Heart left ventricle (tissue), 16 donors: ENCODE measurements around the gene EPHB1. TPM values are rescaled to one million over a fixed set of nuclear protein-coding genes. Genes with fewer than 3 reads are reported as not detected.

Experiments used
- ATAC-seq, 4 donors: fragments of 200-7000 bp; cut with Tn5 transposase; one replicate each; pipeline ENCODE4 v1.9.1; 2020 to 2022; ENCODE audit warnings: moderate library complexity in 4 of 4, mild to moderate bottlenecking in 3 of 4, moderate number of reproducible peaks in 1 of 4
- DNase-seq, 5 donors: peaks; one replicate each; pipeline ENCODE4 v3.0.0-alpha.2; 2020
- H3K27ac ChIP-seq, 12 donors: fragments of 200-600 bp; sonication (generic) in 4 of 12; one replicate each; pipeline versions ENCODE4 v1.5.0 to v1.8.0; 2016 to 2022; ENCODE audit warnings: mild to moderate bottlenecking in 2 of 12
- H3K27me3 ChIP-seq, 9 donors: fragments of 200-600 bp; sonication (generic) in 2 of 9; one replicate each; pipeline versions ENCODE4 v1.5.1 to v1.8.0; 2016 to 2022; ENCODE audit warnings: mild to moderate bottlenecking in 3 of 9
- H3K36me3 ChIP-seq, 9 donors: fragments of 200-600 bp; sonication (generic) in 2 of 9; one replicate each; pipeline versions ENCODE4 v1.5.0 to v1.8.0; 2018 to 2022; ENCODE audit warnings: mild to moderate bottlenecking in 2 of 9
- H3K4me1 ChIP-seq, 12 donors: fragments of 200-600 bp; sonication (generic) in 4 of 12; one replicate each; pipeline versions ENCODE4 v1.5.0 to v1.8.0; 2016 to 2022; ENCODE audit warnings: mild to moderate bottlenecking in 3 of 12
- H3K4me3 ChIP-seq, 12 donors: fragments of 200-600 bp; sonication (generic) in 4 of 12; one replicate each; pipeline versions ENCODE4 v1.5.0 to v1.8.0; 2017 to 2022; ENCODE audit warnings: mild to moderate bottlenecking in 9 of 12, moderate library complexity in 4 of 12
- H3K9me3 ChIP-seq, 12 donors: fragments of 200-600 bp; sonication (generic) in 4 of 12; one replicate each; pipeline versions ENCODE4 v1.5.0 to v1.8.0; 2016 to 2022; ENCODE audit warnings: mild to moderate bottlenecking in 1 of 12
- POLR2A ChIP-seq, 2 donors: fragments of 450-650 bp; IDR thresholded peaks; one replicate each; pipeline ENCODE4 v1.6.1; 2017; ENCODE audit warnings: antibody characterized with exemption in 2 of 2, mild to moderate bottlenecking in 2 of 2, moderate library complexity in 2 of 2
- WGBS, 4 donors: extraction: QIAGEN DNeasy Blood & Tissue Kit in 2 of 4; methylation state at CpG; one replicate each; pipeline versions ENCODE4 v1.1.5 to v1.1.7; 2013 to 2018; 5-methylcytosine and 5-hydroxymethylcytosine counted together
- intact Hi-C, 10 donors: fragments of 100-400 bp; cut with DNase I; formaldehyde crosslinking; loops; one replicate each; pipeline versions ENCODE4 v1.11.1 to v1.14.2; 2022
- polyA plus RNA-seq, 2 donors: library from polyadenylated mRNA; stranded (reverse); fragments of 200-250 nt; gene quantifications; one replicate each; pipeline ENCODE4 v1.2.3, GENCODE V29; 2013
- total RNA-seq, 9 donors: library from RNA; depleted of rRNA in 2 of 9; stranded (reverse); fragments of >200 nt in 2 of 9; fragmentation: NEBNext Ultra II Directional in 3 of 9; extraction: Animal tissue kit (Norgen Biotek cat#: 25700) in 3 of 9; gene quantifications; one replicate each; pipeline versions ENCODE4 v1.1.0 to v1.2.4, GENCODE V29; 2016 to 2023
- TF ChIP-seq, protein P1 (sequence below), 12 donors: fragments of 200-600 bp; sonication (generic) in 4 of 12; IDR thresholded peaks; one replicate each; pipeline versions ENCODE4 v1.5.0 to v1.8.0; 2018 to 2022; ENCODE audit warnings: antibody characterized with exemption in 12 of 12, mild to moderate bottlenecking in 5 of 12
- donor health status: ischemic (EF 13 %, LVEDD 7.1; RV severe dilation, severe dysfunction).
- donor health status: healthy with polysubstance abuse.
- donor health status: DM: no; HTN: yes; CAD: no.
- donor health status: DM: no; HTN: no; CAD: no.
- donor health status: ischemic (EF 25% LVEDD 6.9; RV normal size, moderate dysfunction).
- donor health status: ischemic (EF 25% LVEDD 5.7; RV mildly dilated, moderate dysfunction).
- donor health status: healthy.
- donor health status: DM: yes; HTN: yes; CAD: no.
- donor health status: ischemic (EF 35%, LVEDD 5.7; RV mildly dilated, moderate dysfunction).
- donor health status: nonischemic (EF 11% LVEDD 7.7; RV severe dilation, severe dysfunction).
- donor health status: DM: yes; HTN: yes; CAD: no.
- donor health status: PGD.
- donor health status: ischemic (EF 29% LVEDD 5.4; RV normal size, mild dysfunction).
- donor health status: nonischemic (EF 23%, LVEDD 6.1; RV moderate dilation, normal function).

The EPHB1 gene
- total and polyA plus RNA-seq, 11 donors = 0.31 to 2.2 (median 1.1) TPM

- Histone ChIP-seq H3K4me1 (no peaks in the 10 kb centered on the region), H3K27me3 (peaks cover 0 to 7% (median 0%) of the 10 kb centered on the region in 9 donors), H3K4me3 (no peak overlapping the region), H3K9me3 (no peaks in the 10 kb centered on the region), H3K27ac (no peak overlapping the region), H3K36me3 (no peaks in the 10 kb centered on the region)
- TF ChIP-seq, protein P1, sequence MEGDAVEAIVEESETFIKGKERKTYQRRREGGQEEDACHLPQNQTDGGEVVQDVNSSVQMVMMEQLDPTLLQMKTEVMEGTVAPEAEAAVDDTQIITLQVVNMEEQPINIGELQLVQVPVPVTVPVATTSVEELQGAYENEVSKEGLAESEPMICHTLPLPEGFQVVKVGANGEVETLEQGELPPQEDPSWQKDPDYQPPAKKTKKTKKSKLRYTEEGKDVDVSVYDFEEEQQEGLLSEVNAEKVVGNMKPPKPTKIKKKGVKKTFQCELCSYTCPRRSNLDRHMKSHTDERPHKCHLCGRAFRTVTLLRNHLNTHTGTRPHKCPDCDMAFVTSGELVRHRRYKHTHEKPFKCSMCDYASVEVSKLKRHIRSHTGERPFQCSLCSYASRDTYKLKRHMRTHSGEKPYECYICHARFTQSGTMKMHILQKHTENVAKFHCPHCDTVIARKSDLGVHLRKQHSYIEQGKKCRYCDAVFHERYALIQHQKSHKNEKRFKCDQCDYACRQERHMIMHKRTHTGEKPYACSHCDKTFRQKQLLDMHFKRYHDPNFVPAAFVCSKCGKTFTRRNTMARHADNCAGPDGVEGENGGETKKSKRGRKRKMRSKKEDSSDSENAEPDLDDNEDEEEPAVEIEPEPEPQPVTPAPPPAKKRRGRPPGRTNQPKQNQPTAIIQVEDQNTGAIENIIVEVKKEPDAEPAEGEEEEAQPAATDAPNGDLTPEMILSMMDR (IDR thresholded peaks at IDR 0.05) = no peak
- no peak for TF ChIP-seq POLR2A (IDR thresholded peaks at IDR 0.05)
- ATAC-seq (peak; percentile 35 to 69 (median 44)), DNase-seq (no peak)
- 51 to 64% (median 56%) methylated on average over 5 of the region's 5 CpGs for WGBS, 4 donors
- intact Hi-C loops = no loop called here
These were observed 14.5 kb downstream of the EPHB1 start for GRCh38 chr3:134809427-134810051.

DNA sequence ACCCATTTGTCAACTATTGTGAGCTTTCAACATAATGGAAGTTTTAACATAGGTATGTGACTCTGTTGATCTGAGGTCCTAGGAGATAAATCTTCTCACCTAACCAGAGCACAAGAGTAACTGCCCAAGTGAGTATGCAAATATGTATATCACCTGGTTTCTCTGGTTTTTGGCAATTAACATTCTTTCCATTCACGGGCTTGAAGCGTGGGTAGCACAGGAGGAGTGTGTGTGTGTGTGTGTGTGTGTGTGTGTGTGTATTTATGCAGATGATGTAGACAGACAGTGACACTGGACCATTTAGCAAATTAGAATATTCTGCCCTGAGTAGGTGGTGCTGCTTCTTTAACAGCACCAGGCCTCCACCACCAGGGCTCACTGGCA, 15.0 kb downstream of the EPHB1 start:
- WGBS, 4 donors = 62 to 77% (median 70%) methylated on average over 2 of the region's 2 CpGs
- H3K27me3 ChIP-seq = peaks cover 0 to 2% (median 0%) of the 10 kb centered on the region in 9 donors
- no peaks in the 10 kb centered on the region for H3K9me3 ChIP-seq
- DNase-seq = no peak
- H3K36me3 ChIP-seq = no peaks in the 10 kb centered on the region
- no peak overlapping the region for H3K27ac ChIP-seq
- no peak for TF ChIP-seq POLR2A (IDR thresholded peaks at IDR 0.05)
- TF ChIP-seq, protein P1 (IDR thresholded peaks at IDR 0.05) = no peak
- H3K4me3 ChIP-seq = no peak overlapping the region
- ATAC-seq = no peak
- no peaks in the 10 kb centered on the region for H3K4me1 ChIP-seq
- intact Hi-C loops = no loop called here

DNA sequence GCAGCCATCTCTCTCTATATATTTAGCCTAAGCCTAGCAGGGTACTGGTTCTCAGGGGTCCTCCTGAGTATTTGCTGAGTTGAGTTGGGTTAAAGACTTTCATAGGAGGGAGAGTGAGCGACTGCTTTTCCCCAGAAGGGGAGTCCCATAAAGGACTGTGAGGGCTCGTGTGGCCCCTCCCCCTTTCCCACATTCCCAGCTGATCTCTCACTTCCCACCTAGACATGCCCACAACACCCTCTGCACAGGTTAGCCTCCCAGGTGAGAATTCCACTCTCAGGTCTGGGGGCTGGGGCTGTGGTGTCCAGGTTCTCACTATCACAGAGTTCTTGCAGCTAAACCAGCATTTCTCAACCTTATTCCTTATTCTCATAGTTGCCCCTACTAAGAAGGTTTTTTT, 15.8 kb downstream of the EPHB1 start:
- no peak for TF ChIP-seq POLR2A (IDR thresholded peaks at IDR 0.05)
- TF ChIP-seq, protein P1 (IDR thresholded peaks at IDR 0.05) = no peak
- ATAC-seq (no peak), DNase-seq (no peak)
- intact Hi-C loops = no loop called here
- H3K4me3 ChIP-seq = no peak overlapping the region
- H3K4me1 ChIP-seq = no peaks in the 10 kb centered on the region
- no peaks in the 10 kb centered on the region for H3K27me3 ChIP-seq
- no peak overlapping the region for H3K27ac ChIP-seq
- WGBS, 4 donors = 79 to 94% (median 83%) methylated on average over 2 of the region's 2 CpGs
- H3K9me3 ChIP-seq = no peaks in the 10 kb centered on the region
- no peaks in the 10 kb centered on the region for H3K36me3 ChIP-seq

DNA sequence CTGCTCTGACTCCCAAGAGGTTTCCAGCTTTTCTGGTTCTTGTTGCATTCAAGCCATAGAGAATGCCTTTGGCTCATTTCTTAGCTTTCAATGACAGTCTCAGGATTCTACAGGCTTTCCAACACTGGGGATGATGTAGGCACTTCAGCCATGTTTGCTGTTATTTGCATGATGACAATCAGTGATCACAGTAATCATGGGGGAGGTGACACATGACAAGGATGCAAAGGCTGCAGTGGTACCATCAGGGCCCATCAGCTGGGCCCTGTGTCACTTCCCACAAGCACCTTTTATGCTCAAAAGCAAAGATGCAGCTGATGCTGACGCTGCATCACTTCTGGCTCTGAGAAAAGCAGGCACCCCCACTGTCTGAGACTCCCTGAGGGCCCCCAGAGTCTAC, 18.6 kb downstream of the EPHB1 start:
- no peak overlapping the region for H3K4me3 ChIP-seq
- H3K36me3 ChIP-seq = no peaks in the 10 kb centered on the region
- H3K9me3 ChIP-seq = no peaks in the 10 kb centered on the region
- no peak for DNase-seq
- no peaks in the 10 kb centered on the region for H3K4me1 ChIP-seq
- no peaks in the 10 kb centered on the region for H3K27me3 ChIP-seq
- intact Hi-C loops = no loop called here
- 0 to 83% (median 25%) methylated on average over 1 of the region's 1 CpG for WGBS, 4 donors
- H3K27ac ChIP-seq = no peak overlapping the region
- TF ChIP-seq, protein P1 (IDR thresholded peaks at IDR 0.05) = no peak
- no peak for TF ChIP-seq POLR2A (IDR thresholded peaks at IDR 0.05)
- no peak for ATAC-seq
